ENCODE results near the gene SPRR2G. TPM values are rescaled to one million over a fixed set of nuclear protein-coding genes. Genes with fewer than 3 reads are reported as not detected.
"Not testable (repeated sequence)": the region's sequence is repeated elsewhere in the genome, so short reads cannot be mapped to it uniquely, and the experiment has no call there.

The SPRR2G gene
- polyA plus RNA-seq, 12 donors: not detected

GRCh38 chr1:153115264-153115663 lies 35.4 kb downstream of the SPRR2G start:
- not testable (repeated sequence) for DNase-seq

- DNase-seq: no peak
Observed at GRCh38 chr1:153113416-153113815, 37.3 kb downstream of the SPRR2G start, which contains the start of gene SPRR2F. Gene SPRR2F (minus strand): TSS chr1:153113516. CDS start chr1:153112733, 783 bp downstream.

GRCh38 chr1:153112454-153112853 lies 38.2 kb downstream of the SPRR2G start:
- not testable (repeated sequence) for DNase-seq

- no peak for DNase-seq
Observed at GRCh38 chr1:153100245-153100644, 50.4 kb downstream of the SPRR2G start.

Other genes with a start within 250 kb of the SPRR2G start
- gene IVL, start 242.3 kb downstream of the SPRR2G start, polyA plus RNA-seq (ENCODE audit: insufficient read length in 12 of 12): 10 to 100 TPM in 2 of 12 donors, 1 to 10 TPM in 1, under 1 TPM in 2, not detected in 7; 0.08 to 36.1 (median 1.9) TPM
- not detected for gene SPRR5, start 203.7 kb downstream of the SPRR2G start, polyA plus RNA-seq (ENCODE audit: insufficient read length in 12 of 12)
- gene SPRR4, start 180.2 kb downstream of the SPRR2G start, polyA plus RNA-seq (ENCODE audit: insufficient read length in 12 of 12): not detected
- 1 to 10 TPM in 3 of 12 donors, not detected in 9; 1.5 to 3.9 (median 2.0) TPM for gene SPRR1A, start 166.8 kb downstream of the SPRR2G start, polyA plus RNA-seq (ENCODE audit: insufficient read length in 12 of 12)
- 100 to 1,000 TPM in 1 of 12 donors, 10 to 100 TPM in 2, 1 to 10 TPM in 1, under 1 TPM in 1, not detected in 7; 0.97 to 142 (median 41.0) TPM for gene SPRR3, start 149.1 kb downstream of the SPRR2G start, polyA plus RNA-seq (ENCODE audit: insufficient read length in 12 of 12)
- gene SPRR1B, start 119.7 kb downstream of the SPRR2G start, polyA plus RNA-seq (ENCODE audit: insufficient read length in 12 of 12): 10 to 100 TPM in 1 of 12 donors, 1 to 10 TPM in 2, not detected in 9; 4.0 to 32.6 (median 8.2) TPM
- under 1 TPM in 1 of 12 donors, not detected in 11; 0.76 TPM for gene SPRR2D, start 109.8 kb downstream of the SPRR2G start, polyA plus RNA-seq (ENCODE audit: insufficient read length in 12 of 12)
- under 1 TPM in 1 of 12 donors, not detected in 11; 0.59 TPM for gene SPRR2A, start 93.4 kb downstream of the SPRR2G start, polyA plus RNA-seq (ENCODE audit: insufficient read length in 12 of 12)
- under 1 TPM in 1 of 12 donors, not detected in 11; 0.34 TPM for gene SPRR2B, start 79.3 kb downstream of the SPRR2G start, polyA plus RNA-seq (ENCODE audit: insufficient read length in 12 of 12)
- not detected for gene SPRR2E, start 56.4 kb downstream of the SPRR2G start, polyA plus RNA-seq (ENCODE audit: insufficient read length in 12 of 12)
- under 1 TPM in 2 of 12 donors, not detected in 10; 0.32 to 0.36 TPM for gene SPRR2F, start 37.4 kb downstream of the SPRR2G start, polyA plus RNA-seq (ENCODE audit: insufficient read length in 12 of 12)
- not detected for gene LELP1, start 52.5 kb upstream of the SPRR2G start, polyA plus RNA-seq (ENCODE audit: insufficient read length in 12 of 12)
- gene PRR9, start 66.7 kb upstream of the SPRR2G start, polyA plus RNA-seq (ENCODE audit: insufficient read length in 12 of 12): not detected
- gene LORICRIN, start 108.8 kb upstream of the SPRR2G start, polyA plus RNA-seq (ENCODE audit: insufficient read length in 12 of 12): not detected
- gene PGLYRP3, start 162.1 kb upstream of the SPRR2G start, polyA plus RNA-seq (ENCODE audit: insufficient read length in 12 of 12): 1 to 10 TPM in 1 of 12 donors, under 1 TPM in 2, not detected in 9; 0.90 to 2.2 (median 0.94) TPM
- 1 to 10 TPM in 3 of 12 donors, not detected in 9; 1.9 to 5.6 (median 1.9) TPM for gene PGLYRP4, start 198.0 kb upstream of the SPRR2G start, polyA plus RNA-seq (ENCODE audit: insufficient read length in 12 of 12)
- gene S100A9, start 207.0 kb upstream of the SPRR2G start, polyA plus RNA-seq (ENCODE audit: insufficient read length in 12 of 12): 100 to 1,000 TPM in 1 of 12 donors, 10 to 100 TPM in 10, not detected in 1; 10.3 to 200 (median 21.0) TPM
- gene S100A12, start 224.7 kb upstream of the SPRR2G start, polyA plus RNA-seq (ENCODE audit: insufficient read length in 12 of 12): 10 to 100 TPM in 1 of 12 donors, 1 to 10 TPM in 5, under 1 TPM in 4, not detected in 2; 0.53 to 14.5 (median 1.2) TPM
- 10 to 100 TPM in 6 of 12 donors, 1 to 10 TPM in 4, not detected in 2; 6.5 to 52.7 (median 11.1) TPM for gene S100A8, start 240.2 kb upstream of the SPRR2G start, polyA plus RNA-seq (ENCODE audit: insufficient read length in 12 of 12)

All from muscle of arm (tissue), 12 donors.